ENCODE data around the gene NUDT1. TPM values are rescaled to one million over a fixed set of nuclear protein-coding genes. Genes with fewer than 3 reads are reported as not detected.

The NUDT1 gene
- total and polyA plus RNA-seq, 2 donors (not counting 3 experiments of a cell fraction or from before 2014, with no cell fraction given), result 23.9 to 25.9 TPM

- H3K9ac ChIP-seq (replicated peaks; ENCODE audit: extremely low read depth, insufficient read depth, low read length), result no peak overlapping the region
- ChIA-PET POLR2A (no interaction called here), CTCF (no interaction called here)
- H3K4me3 ChIP-seq (replicated peaks in 1 of 3; ENCODE audit: insufficient read depth in 1 of 3, low read depth in 1 of 3, low read length in 3 of 3), result no peak overlapping the region
- no peak for FAIRE-seq
- no peaks in the 10 kb centered on the region for H3K27me3 ChIP-seq (ENCODE audit: control insufficient read depth in 2 of 2, insufficient read depth in 2 of 2, low read length in 2 of 2)
- no peaks in the 10 kb centered on the region for H3K4me1 ChIP-seq (ENCODE audit: control insufficient read depth, extremely low read depth, insufficient read depth, low read length)
- H3K27ac ChIP-seq (ENCODE audit: insufficient read depth, low read depth, low read length), result no peak overlapping the region
- H3K36me3 ChIP-seq (ENCODE audit: control insufficient read depth in 2 of 2, extremely low read depth in 1 of 2, insufficient read depth in 2 of 2, low read length in 2 of 2), result peaks cover 0 to 12% of the 10 kb centered on the region in 2 experiments
- H3K4me2 ChIP-seq (ENCODE audit: insufficient read depth, low read length), result no peak overlapping the region
- no peak for TF ChIP-seq JUN (IDR thresholded peaks at IDR 0.05; ENCODE audit: borderline replicate concordance, insufficient read depth, insufficient read length, low read depth)
- no peak for TF ChIP-seq EZH2 (IDR thresholded peaks at IDR 0.05; ENCODE audit: borderline replicate concordance, low read depth, low read length, severe bottlenecking)
- TF ChIP-seq POLR2A (IDR thresholded peaks at IDR 0.05; ENCODE audit: low read depth, low read length), result no peak
- H3K9me1 ChIP-seq (replicated peaks; ENCODE audit: control insufficient read depth, extremely low read depth, insufficient read depth, low read length), result no peaks in the 10 kb centered on the region
- DNase-seq (ENCODE audit: low read depth, low spot score), result no peak
- intact Hi-C loops (cut with micrococcal nuclease), result no loop called here
- dilution Hi-C loops (cut with MboI; ENCODE audit: extremely low pct_ligation_motif_present, low sequenced_read_pairs), result no loop called here
- no peaks in the 10 kb centered on the region for H3K9me3 ChIP-seq (replicated peaks; ENCODE audit: control insufficient read depth, insufficient read depth, low read length)
- no peaks in the 10 kb centered on the region for H4K20me1 ChIP-seq (replicated peaks; ENCODE audit: control insufficient read depth, extremely low read depth, insufficient read depth, low read length)
- H3K79me2 ChIP-seq (ENCODE audit: control insufficient read depth, insufficient read depth, low read length), result no peaks in the 10 kb centered on the region
- no TSS peak for BruUV-seq (replicated peaks)
- no peak overlapping the region for H2AFZ ChIP-seq (ENCODE audit: low read depth, low read length)
These were observed 13.4 kb downstream of the NUDT1 start for GRCh38 chr7:2255145-2256139.

GRCh38 chr7:2256306-2257045 lies 14.4 kb downstream of the NUDT1 start:
- CTCF ChIA-PET, result interaction anchor here (0.8 kb wide), 1 partner anchor 91 kb away, joined by 3 read pairs; no protein-coding TSS in a partner anchor
- Histone ChIP-seq H2AFZ (ENCODE audit: low read depth, low read length) (no peak overlapping the region), H3K4me2 (ENCODE audit: insufficient read depth, low read length) (no peak overlapping the region), H3K9me1 (replicated peaks; ENCODE audit: control insufficient read depth, extremely low read depth, insufficient read depth, low read length) (no peaks in the 10 kb centered on the region), H3K9me3 (replicated peaks; ENCODE audit: control insufficient read depth, insufficient read depth, low read length) (no peaks in the 10 kb centered on the region), H3K79me2 (ENCODE audit: control insufficient read depth, insufficient read depth, low read length) (no peaks in the 10 kb centered on the region), H3K4me1 (ENCODE audit: control insufficient read depth, extremely low read depth, insufficient read depth, low read length) (no peaks in the 10 kb centered on the region), H3K27ac (ENCODE audit: insufficient read depth, low read depth, low read length) (no peak overlapping the region), H3K4me3 (replicated peaks in 1 of 3; ENCODE audit: insufficient read depth in 1 of 3, low read depth in 1 of 3, low read length in 3 of 3) (no peak overlapping the region), H3K9ac (replicated peaks; ENCODE audit: extremely low read depth, insufficient read depth, low read length) (no peak overlapping the region), H3K36me3 (ENCODE audit: control insufficient read depth in 2 of 2, extremely low read depth in 1 of 2, insufficient read depth in 2 of 2, low read length in 2 of 2) (peaks cover 0 to 12% of the 10 kb centered on the region in 2 experiments), H4K20me1 (replicated peaks; ENCODE audit: control insufficient read depth, extremely low read depth, insufficient read depth, low read length) (no peaks in the 10 kb centered on the region), H3K27me3 (ENCODE audit: control insufficient read depth in 2 of 2, insufficient read depth in 2 of 2, low read length in 2 of 2) (no peaks in the 10 kb centered on the region)
- POLR2A ChIA-PET, result no interaction called here
- TF ChIP-seq MYC (IDR thresholded peaks at IDR 0.05; ENCODE audit: low read depth, low read length) (no peak), GATA2 (IDR thresholded peaks at IDR 0.05; ENCODE audit: insufficient read depth, insufficient read length, low read depth, low read length) (no peak), POLR2AphosphoS5 (IDR thresholded peaks at IDR 0.05; ENCODE audit: insufficient read depth, low read depth, low read length) (no peak), EZH2 (IDR thresholded peaks at IDR 0.05; ENCODE audit: borderline replicate concordance, low read depth, low read length, severe bottlenecking) (no peak), POLR2A (IDR thresholded peaks at IDR 0.05; ENCODE audit: low read depth, low read length) (no peak), MAX (IDR thresholded peaks at IDR 0.05; ENCODE audit: insufficient read depth, insufficient read length) (no peak), FOS (IDR thresholded peaks at IDR 0.05; ENCODE audit: borderline replicate concordance, insufficient read depth, low read length) (no peak), JUN (IDR thresholded peaks at IDR 0.05; ENCODE audit: borderline replicate concordance, insufficient read depth, insufficient read length, low read depth) (no peak), CTCF (IDR thresholded peaks at IDR 0.05; ENCODE audit: extremely low read depth in 1 of 2, insufficient read depth in 1 of 2, low read depth in 1 of 2, low read length in 2 of 2) (no peak)
- intact Hi-C loops (cut with micrococcal nuclease) (no loop called here), dilution Hi-C loops (cut with MboI; ENCODE audit: extremely low pct_ligation_motif_present, low sequenced_read_pairs) (no loop called here)
- FAIRE-seq (no peak), DNase-seq (ENCODE audit: low read depth, low spot score) (no peak)
- no TSS peak for BruUV-seq (replicated peaks)

Measured in endothelial cell of umbilical vein (primary cell).